Fibroblast of pulmonary artery (primary cell): ENCODE measurements around the gene ADAT2.
"Not testable (repeated sequence)": the region's sequence is repeated elsewhere in the genome, so short reads cannot be mapped to it uniquely, and the experiment has no call there.

ENCODE experiments used
- DNase-seq: peaks from one replicate; pipeline ENCODE4 v3.0.0-alpha.2; 2010; ENCODE audit warnings: low read depth
- H3K4me3 ChIP-seq: replicated peaks from 2 replicates; pipeline ENCODE4 v1.5.1; 2011; ENCODE audit warnings: low read depth, mild to moderate bottlenecking, control low read depth, low read length, moderate library complexity
- CTCF ChIP-seq: IDR thresholded peaks from 2 replicates; pipeline ENCODE4 v1.5.1; 2011; ENCODE audit warnings: mild to moderate bottlenecking, control low read depth, low read length, inconsistent platforms; ENCODE audit errors: missing control alignments

ADAT2 gene

DNA sequence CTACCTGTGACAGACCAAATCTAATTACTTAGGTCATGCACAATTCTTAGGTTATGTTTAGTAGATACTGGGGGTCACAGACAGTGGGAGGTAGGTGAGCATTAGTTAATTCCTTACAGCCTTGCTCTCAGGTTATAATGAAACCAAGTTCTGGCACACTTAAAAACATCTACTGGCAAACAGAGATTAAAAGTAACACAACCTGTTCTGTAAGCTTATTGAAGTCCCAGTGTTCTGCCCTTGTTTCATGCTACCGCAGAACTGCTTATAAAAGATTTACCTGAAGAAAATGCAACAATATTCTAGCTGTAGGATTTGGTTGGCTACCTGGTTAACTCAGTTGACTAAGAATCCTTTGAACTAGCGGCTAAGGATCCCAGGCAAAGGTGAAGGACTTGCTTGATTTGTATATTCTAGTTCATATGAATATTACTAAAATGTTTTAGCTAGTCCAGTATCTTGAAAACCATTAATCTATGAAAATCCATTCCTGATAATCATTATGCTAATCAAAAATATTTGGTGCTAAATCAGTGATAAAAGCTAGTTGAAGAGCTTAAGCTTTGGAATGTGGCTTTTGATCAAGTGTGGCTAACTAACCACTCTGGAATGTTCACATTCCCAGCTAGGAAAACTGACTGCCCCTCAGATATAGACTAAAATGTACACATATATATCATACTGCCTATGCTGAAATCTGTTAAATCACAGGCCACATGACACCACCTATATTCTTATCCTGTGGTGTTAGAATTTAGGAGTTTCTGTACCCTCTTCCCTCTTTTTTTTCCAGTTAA lies 7.3 kb upstream of the ADAT2 start:
- no peak for TF ChIP-seq CTCF

DNA sequence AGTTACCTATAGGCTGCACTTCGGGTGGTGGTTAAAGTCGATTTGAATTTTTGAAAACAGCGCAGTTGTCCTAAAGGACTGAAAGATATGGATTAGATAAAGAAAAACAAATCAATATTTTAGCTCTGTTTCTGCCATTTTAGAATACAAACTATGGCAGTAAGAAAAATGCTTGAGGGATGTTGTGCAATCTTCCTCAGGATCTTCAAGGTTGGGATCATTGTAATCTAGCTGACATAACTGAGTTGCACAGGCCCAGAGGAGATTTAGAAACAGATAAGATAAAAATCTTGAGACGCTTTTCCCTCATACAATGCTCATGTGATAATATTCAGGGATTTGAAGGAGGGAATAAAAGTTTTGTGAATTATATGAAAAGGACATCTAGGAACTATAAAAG lies 1.0 kb upstream of the ADAT2 start:
- peak overlapping the region; percentile 96 for H3K4me3 ChIP-seq
- TF ChIP-seq CTCF = no peak
- no peak for DNase-seq

More for the DNA sequence above, 7.3 kb upstream of the ADAT2 start:
- H3K4me3 ChIP-seq = no peak overlapping the region
- DNase-seq = peak; percentile 26

GRCh38 chr6:143449714-143450452 lies 612 bp downstream of the ADAT2 start:
- no peak for TF ChIP-seq CTCF
- H3K4me3 ChIP-seq = peak overlapping the region; percentile 96
- peak; percentile 46 for DNase-seq

GRCh38 chr6:143449082-143449713 lies 1.3 kb downstream of the ADAT2 start:
- TF ChIP-seq CTCF = no peak
- H3K4me3 ChIP-seq = peak overlapping the region; percentile 96
- no peak for DNase-seq

- not testable (repeated sequence) for DNase-seq, H3K4me3 ChIP-seq
These were observed 2.6 kb downstream of the ADAT2 start for GRCh38 chr6:143447865-143448264.

- no peak for DNase-seq
- TF ChIP-seq CTCF = no peak
- no peak overlapping the region for H3K4me3 ChIP-seq
These were observed 7.4 kb downstream of the ADAT2 start for GRCh38 chr6:143443096-143443495.
